ENCODE measurements around the gene ADH5. TPM values are rescaled to one million over a fixed set of nuclear protein-coding genes. Genes with fewer than 3 reads are reported as not detected.
"Not testable (repeated sequence)": the region's sequence is repeated elsewhere in the genome, so short reads cannot be mapped to it uniquely, and the experiment has no call there.

Gene ADH5
- total and polyA plus RNA-seq, 12 donors: 62.3 to 254 (median 196) TPM

GRCh38 chr4:99103166-99103565 lies 14.6 kb upstream of the ADH5 start:
- Histone ChIP-seq H3K27ac (peak overlapping the region in 1 of 10 donors; percentile 5), H3K4me1 (peaks cover 0 to 14% (median 0%) of the 10 kb centered on the region in 9 donors), H3K9me3 (no peaks in the 10 kb centered on the region), H3K4me3 (no peak overlapping the region), H3K27me3 (no peaks in the 10 kb centered on the region), H3K36me3 (no peaks in the 10 kb centered on the region)
- no peak for TF ChIP-seq CTCF (IDR thresholded peaks at IDR 0.05)
- ATAC-seq (peak in 3 of 8 donors; percentile 55 to 67 (median 58)), DNase-seq (no peak)
- intact Hi-C loops (cut with DNase I): no loop called here

- WGBS, 2 donors: 99% methylated on average over 2 of the region's 2 CpGs
- no peak overlapping the region for H3K27ac ChIP-seq
- TF ChIP-seq CTCF (IDR thresholded peaks at IDR 0.05): no peak
- no peak overlapping the region for H3K4me3 ChIP-seq
- no peaks in the 10 kb centered on the region for H3K9me3 ChIP-seq
- peaks cover 0 to 14% (median 0%) of the 10 kb centered on the region in 9 donors for H3K4me1 ChIP-seq
- no peaks in the 10 kb centered on the region for H3K27me3 ChIP-seq
- H3K36me3 ChIP-seq: no peaks in the 10 kb centered on the region
- intact Hi-C loops (cut with DNase I): no loop called here
- no peak for DNase-seq
- ATAC-seq: no peak
These were observed 14.0 kb upstream of the ADH5 start for GRCh38 chr4:99102634-99103033.

- H3K4me3 ChIP-seq: no peak overlapping the region
- no peaks in the 10 kb centered on the region for H3K36me3 ChIP-seq
- DNase-seq (no peak), ATAC-seq (no peak)
- H3K4me1 ChIP-seq: peaks cover 0 to 14% (median 0%) of the 10 kb centered on the region in 9 donors
- 85 to 91% methylated on average over 1 of the region's 1 CpG for WGBS, 2 donors
- H3K27me3 ChIP-seq: no peaks in the 10 kb centered on the region
- no peak for TF ChIP-seq CTCF (IDR thresholded peaks at IDR 0.05)
- intact Hi-C loops (cut with DNase I): no loop called here
- H3K27ac ChIP-seq: no peak overlapping the region
- H3K9me3 ChIP-seq: no peaks in the 10 kb centered on the region
These were observed 12.3 kb upstream of the ADH5 start for GRCh38 chr4:99100876-99101275.

GRCh38 chr4:99099814-99100213 lies 11.2 kb upstream of the ADH5 start:
- intact Hi-C loops (cut with DNase I); H3K27ac ChIP-seq; H3K27me3 ChIP-seq; H3K36me3 ChIP-seq; ATAC-seq; H3K4me3 ChIP-seq; DNase-seq; H3K9me3 ChIP-seq: not testable (repeated sequence)
- WGBS, 2 donors: 94 to 97% methylated on average over 5 of the region's 5 CpGs
- peaks cover 0 to 14% (median 0%) of the 10 kb centered on the region in 9 donors for H3K4me1 ChIP-seq

- H3K36me3 ChIP-seq: no peaks in the 10 kb centered on the region
- no peaks in the 10 kb centered on the region for H3K9me3 ChIP-seq
- TF ChIP-seq CTCF (IDR thresholded peaks at IDR 0.05): no peak
- H3K27me3 ChIP-seq: no peaks in the 10 kb centered on the region
- peaks cover 0 to 14% (median 0%) of the 10 kb centered on the region in 9 donors for H3K4me1 ChIP-seq
- no peak overlapping the region for H3K27ac ChIP-seq
- intact Hi-C loops (cut with DNase I): no loop called here
- 95 to 96% methylated on average over 12 of the region's 12 CpGs for WGBS, 2 donors
- ATAC-seq (no peak), DNase-seq (no peak)
- H3K4me3 ChIP-seq: no peak overlapping the region
These were observed 10.7 kb upstream of the ADH5 start for GRCh38 chr4:99099311-99099710.

- H3K27me3 ChIP-seq; DNase-seq; intact Hi-C loops (cut with DNase I); H3K9me3 ChIP-seq; ATAC-seq; H3K4me3 ChIP-seq; H3K36me3 ChIP-seq: not testable (repeated sequence)
- H3K27ac ChIP-seq: peak overlapping the region in 1 of 10 donors; percentile 34
- 72 to 86% methylated on average over 2 of the region's 2 CpGs for WGBS, 2 donors
- peaks cover 0 to 40% (median 28%) of the 10 kb centered on the region in 9 donors for H3K4me1 ChIP-seq
These were observed 3.3 kb upstream of the ADH5 start for GRCh38 chr4:99091841-99092240.

All from heart right ventricle (tissue), 16 donors.